HG03469 (cell line): ENCODE data around the gene TTLL3.
"Not testable (repeated sequence)": the region's sequence is repeated elsewhere in the genome, so short reads cannot be mapped to it uniquely, and the experiment has no call there.

ENCODE experiments used
- ATAC-seq: cut with Tn5 transposase; IDR thresholded peaks from one replicate; pipeline ENCODE4 v1.9.1; 2021; ENCODE audit warnings: mild to moderate bottlenecking, moderate library complexity, moderate number of reproducible peaks; ENCODE audit not compliant: unreplicated experiment

Gene TTLL3, protein sequence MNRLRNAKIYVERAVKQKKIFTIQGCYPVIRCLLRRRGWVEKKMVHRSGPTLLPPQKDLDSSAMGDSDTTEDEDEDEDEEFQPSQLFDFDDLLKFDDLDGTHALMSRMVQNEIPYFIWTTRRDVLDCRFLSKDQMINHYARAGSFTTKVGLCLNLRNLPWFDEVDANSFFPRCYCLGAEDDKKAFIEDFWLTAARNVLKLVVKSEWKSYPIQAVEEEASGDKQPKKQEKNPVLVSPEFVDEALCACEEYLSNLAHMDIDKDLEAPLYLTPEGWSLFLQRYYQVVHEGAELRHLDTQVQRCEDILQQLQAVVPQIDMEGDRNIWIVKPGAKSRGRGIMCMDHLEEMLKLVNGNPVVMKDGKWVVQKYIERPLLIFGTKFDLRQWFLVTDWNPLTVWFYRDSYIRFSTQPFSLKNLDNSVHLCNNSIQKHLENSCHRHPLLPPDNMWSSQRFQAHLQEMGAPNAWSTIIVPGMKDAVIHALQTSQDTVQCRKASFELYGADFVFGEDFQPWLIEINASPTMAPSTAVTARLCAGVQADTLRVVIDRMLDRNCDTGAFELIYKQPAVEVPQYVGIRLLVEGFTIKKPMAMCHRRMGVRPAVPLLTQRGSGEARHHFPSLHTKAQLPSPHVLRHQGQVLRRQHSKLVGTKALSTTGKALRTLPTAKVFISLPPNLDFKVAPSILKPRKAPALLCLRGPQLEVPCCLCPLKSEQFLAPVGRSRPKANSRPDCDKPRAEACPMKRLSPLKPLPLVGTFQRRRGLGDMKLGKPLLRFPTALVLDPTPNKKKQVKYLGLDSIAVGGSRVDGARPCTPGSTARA

GRCh38 chr3:9809615-9810432 lies at the start of gene TTLL3:
TSS of gene TTLL3 (plus strand) at chr3:9810262. CDS start at chr3:9810662, 400 bp downstream.
- ATAC-seq: peak; percentile 31

- ATAC-seq: no peak
Measured at GRCh38 chr3:9760779-9761505, 49.1 kb upstream of the TTLL3 start.

DNA sequence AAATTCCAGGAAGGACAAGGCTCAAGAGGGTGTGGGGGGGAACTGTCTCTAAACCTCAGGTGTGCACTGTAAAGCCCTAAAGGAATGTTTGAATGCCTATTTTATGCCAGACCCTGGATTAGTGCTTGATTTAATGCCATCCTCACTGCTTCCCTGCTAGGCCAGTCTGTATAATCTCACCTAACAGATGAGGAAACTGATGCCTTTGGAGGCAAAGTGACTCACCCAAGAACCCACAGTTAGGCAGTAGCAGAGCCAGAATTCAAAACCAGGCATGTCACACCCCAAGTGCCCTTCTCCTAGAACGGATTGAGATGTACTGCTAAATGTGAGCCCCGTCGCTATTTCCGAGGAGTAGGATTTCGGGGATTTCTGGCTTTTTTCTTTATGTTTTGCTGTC lies 48.1 kb upstream of the TTLL3 start:
- ATAC-seq: no peak

DNA sequence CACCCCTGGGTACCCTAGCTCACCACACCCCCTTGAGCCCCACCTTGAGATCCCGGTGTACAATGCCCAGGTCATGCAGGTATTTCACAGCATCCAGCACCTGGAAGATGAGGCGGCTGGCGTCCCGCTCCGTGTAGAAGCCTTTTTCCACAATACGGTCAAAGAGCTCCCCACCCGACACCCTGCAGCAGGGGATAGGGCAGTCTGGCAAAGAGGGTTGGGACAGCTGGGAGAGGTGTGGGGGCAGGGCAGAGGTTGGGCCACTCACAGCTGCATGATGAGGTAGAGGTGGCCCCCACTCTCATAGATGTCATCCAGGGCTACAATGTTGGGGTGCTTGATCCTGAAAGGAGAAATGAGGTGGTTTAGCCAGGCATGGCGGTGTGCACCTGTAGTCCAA lies 47.2 kb upstream of the TTLL3 start:
- ATAC-seq: no peak

GRCh38 chr3:9765865-9766264 lies 44.2 kb upstream of the TTLL3 start:
- no peak for ATAC-seq

- no peak for ATAC-seq
Measured at GRCh38 chr3:9767418-9767817, 42.6 kb upstream of the TTLL3 start.

DNA sequence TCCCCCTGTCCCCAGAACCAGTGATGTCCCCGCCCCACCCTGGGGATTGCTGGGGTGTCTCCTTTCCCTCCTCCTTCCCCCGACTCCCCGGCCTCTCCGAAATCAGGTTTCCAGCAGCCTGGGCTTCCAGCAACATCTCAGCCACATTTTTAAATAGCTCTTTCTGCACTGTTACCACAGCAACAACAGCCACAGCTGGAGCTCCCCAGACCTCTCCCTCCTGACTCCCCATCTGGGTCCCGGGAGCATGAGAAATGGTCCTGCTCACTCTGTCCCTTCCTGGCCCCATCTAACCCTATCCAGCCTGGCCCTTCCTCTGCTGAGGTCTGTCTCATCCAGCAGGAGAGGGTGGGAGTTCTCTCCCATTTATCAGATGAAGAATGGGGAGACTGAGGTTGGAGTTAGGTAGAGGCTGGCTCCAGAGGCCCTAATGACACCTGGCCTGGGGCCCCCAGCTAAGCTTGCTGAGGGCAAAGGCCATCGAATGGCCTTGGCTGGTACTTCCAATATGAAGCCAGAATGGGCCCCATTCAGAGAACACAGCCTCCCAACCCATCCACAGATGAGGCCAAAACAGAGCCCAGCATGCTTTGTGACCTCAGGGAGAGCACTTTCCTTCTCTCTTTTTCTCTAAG lies 41.8 kb upstream of the TTLL3 start:
- ATAC-seq: no peak

- no peak for ATAC-seq
Measured at GRCh38 chr3:9769012-9769411, 41.0 kb upstream of the TTLL3 start.

- ATAC-seq: no peak
Measured at GRCh38 chr3:9769426-9770275, 40.4 kb upstream of the TTLL3 start, which contains the start of gene CAMK1. TSS of gene CAMK1 (minus strand) at chr3:9769947. CDS start at chr3:9767749, 2,198 bp downstream.

DNA sequence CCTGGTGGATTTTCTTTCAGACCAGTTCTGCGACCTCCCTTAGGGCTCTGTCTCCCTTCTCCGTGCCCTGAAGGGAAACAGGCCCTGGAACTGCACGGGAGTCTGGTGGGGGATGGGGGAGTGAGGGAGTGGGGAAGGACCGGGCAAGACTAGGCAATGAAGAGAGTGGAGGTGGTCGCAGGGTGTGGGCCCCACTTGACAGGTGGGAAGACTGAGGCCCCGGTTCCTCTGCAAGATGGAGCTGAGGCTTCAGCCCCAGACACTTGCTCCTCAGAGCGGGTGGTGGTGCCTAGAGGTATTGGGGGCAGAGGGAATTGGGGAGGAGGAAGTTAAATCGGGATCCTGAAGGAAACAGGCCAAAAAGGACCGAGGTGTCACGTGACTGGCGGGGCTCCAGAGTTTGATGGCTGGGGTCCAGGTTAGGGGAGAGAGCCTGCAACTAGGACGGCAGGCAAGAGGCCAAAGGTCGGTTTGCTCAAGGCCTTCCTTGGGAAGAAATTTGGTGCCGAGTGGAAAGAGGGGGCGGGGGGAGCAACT lies 39.7 kb upstream of the TTLL3 start:
- no peak for ATAC-seq

DNA sequence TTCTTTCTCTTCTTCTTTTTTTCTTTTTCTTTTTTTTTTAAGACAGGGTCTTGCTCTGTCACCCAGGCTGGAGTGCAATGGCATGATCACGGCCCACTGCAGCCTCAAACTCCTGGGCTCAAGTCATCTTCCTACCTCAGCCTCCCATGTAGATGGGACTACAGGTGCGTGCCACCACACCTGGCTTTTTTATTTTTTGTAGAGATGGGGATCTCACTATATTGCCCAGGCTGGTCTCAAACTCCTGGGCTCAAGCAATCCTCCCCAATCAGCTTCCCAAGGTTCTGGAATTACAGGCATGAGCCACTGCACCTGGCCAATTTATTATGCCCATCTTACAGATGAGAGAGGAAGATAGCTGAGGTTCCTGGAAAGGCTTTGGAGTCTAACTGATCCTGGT lies 39.1 kb upstream of the TTLL3 start:
- ATAC-seq: not testable (repeated sequence)

- no peak for ATAC-seq
Measured at GRCh38 chr3:9776896-9777693, 33.0 kb upstream of the TTLL3 start.

GRCh38 chr3:9777694-9778021 lies 32.4 kb upstream of the TTLL3 start:
- no peak for ATAC-seq

GRCh38 chr3:9778143-9779074 lies 31.7 kb upstream of the TTLL3 start:
- no peak for ATAC-seq

- ATAC-seq: no peak
Measured at GRCh38 chr3:9779075-9779593, 30.9 kb upstream of the TTLL3 start.

DNA sequence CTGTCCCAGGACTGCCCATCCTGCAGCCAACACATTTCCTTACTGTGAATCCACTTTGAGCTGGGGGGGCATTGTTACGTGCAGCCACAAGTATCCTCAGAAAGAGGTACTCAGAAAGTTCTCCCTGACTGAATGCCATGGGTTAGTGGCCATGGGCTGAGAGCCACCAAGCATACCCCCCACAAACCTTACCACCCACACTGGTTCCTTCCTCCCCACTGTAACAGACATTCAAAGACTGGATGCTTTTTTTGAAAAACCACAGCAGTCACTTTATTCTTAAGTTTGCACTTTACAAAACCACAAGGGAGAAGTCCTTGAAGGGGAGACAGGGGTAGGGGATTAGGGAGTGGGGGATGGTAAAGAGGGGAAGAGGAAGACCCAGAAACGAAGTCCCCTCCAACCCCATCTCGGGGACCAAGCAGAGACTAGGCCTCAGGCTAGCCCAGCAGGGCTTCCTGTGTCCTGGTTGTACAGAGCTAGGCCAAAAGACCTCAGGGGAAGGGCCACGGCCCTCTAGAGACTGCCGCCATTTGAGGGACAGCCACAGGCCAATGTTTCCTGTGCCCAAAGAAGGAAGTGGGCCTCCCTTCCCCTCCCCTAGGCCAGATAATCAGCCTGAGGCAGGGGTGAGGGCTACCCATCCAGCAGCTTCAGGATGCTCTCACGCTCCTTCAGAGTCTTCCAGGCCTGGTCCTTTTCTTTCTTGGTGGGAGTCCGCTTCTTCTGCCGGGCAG lies 30.2 kb upstream of the TTLL3 start:
- peak; percentile 40 for ATAC-seq
